PC-3 (cell line): Measurements from ENCODE around the gene LHX4. TPM values are rescaled to one million over a fixed set of nuclear protein-coding genes. Genes with fewer than 3 reads are reported as not detected.
A peak's percentile ranks its signal among the peaks of the same experiment; 100 is the strongest.

Experiments
- ATAC-seq: fragments of 200-7000 bp; cut with Tn5 transposase; 2 replicates; pipeline ENCODE4 v1.9.1; 2020; ENCODE audit warnings: mild to moderate bottlenecking, moderate library complexity
- BruUV-seq: library from RNA; stranded (reverse); fragments of 400-500 nt; replicated peaks from 2 replicates; lab custom pipeline; 2021; lab: Mats Ljungman, UMichigan
- CTCF ChIA-PET: fragments of 300-600 bp; sonication (Branson Sonifier 250); formaldehyde crosslinking; loops from one replicate; lab custom pipeline; 2022; ENCODE audit warnings: antibody characterized with exemption; lab: Charles Lee
- POLR2A ChIA-PET: fragments of 300-600 bp; sonication (Branson Sonifier 250); formaldehyde crosslinking; loops from one replicate; lab custom pipeline; 2022; ENCODE audit warnings: antibody characterized with exemption; ENCODE audit not compliant: unreplicated experiment; lab: Charles Lee
- DNase-seq: peaks from one replicate; pipeline ENCODE4 v3.0.0-alpha.2; 2015
- H2AFZ ChIP-seq: fragments of 300-600 bp; sonication (generic); 2 replicates; pipeline ENCODE4 v1.6.0; 2016; ENCODE audit warnings: antibody characterized with exemption, low read length
- H3F3A ChIP-seq: fragments of 300-600 bp; sonication (generic); one replicate; pipeline ENCODE4 v1.6.0; 2017; ENCODE audit warnings: antibody characterized with exemption, low read length, control low read depth, mild to moderate bottlenecking; ENCODE audit not compliant: unreplicated experiment
- H3K27ac ChIP-seq: fragments of 300-600 bp; sonication (generic); 2 replicates; pipeline ENCODE4 v1.5.1; 2016; ENCODE audit warnings: mild to moderate bottlenecking, low read length
- H3K27me3 ChIP-seq: fragments of 300-600 bp; sonication (generic); 2 replicates; pipeline ENCODE4 v1.6.1; 2016; ENCODE audit warnings: low read length, mixed read lengths
- H3K36me3 ChIP-seq: fragments of 300-600 bp; sonication (generic); 2 replicates; pipeline ENCODE4 v1.6.1; 2016; ENCODE audit warnings: low read depth, mixed run types, low read length, mixed read lengths
- H3K4me1 ChIP-seq: fragments of 300-600 bp; sonication (generic); 2 replicates; pipeline ENCODE4 v1.5.1; 2016; ENCODE audit warnings: low read length; ENCODE audit not compliant: insufficient read depth
- H3K4me2 ChIP-seq: fragments of 300-600 bp; sonication (generic); 2 replicates; pipeline ENCODE4 v1.6.0; 2016; ENCODE audit warnings: low read length
- H3K4me3 ChIP-seq: fragments of 300-600 bp; sonication (generic); 2 replicates; pipeline ENCODE4 v1.5.1; 2016; ENCODE audit warnings: mild to moderate bottlenecking, low read length, mixed read lengths
- H3K79me2 ChIP-seq: fragments of 300-600 bp; sonication (generic); 2 replicates; pipeline ENCODE4 v1.6.1; 2017; ENCODE audit warnings: low read length, mixed read lengths
- H3K9ac ChIP-seq: fragments of 300-600 bp; sonication (generic); 2 replicates; pipeline ENCODE4 v1.6.0; 2016; ENCODE audit warnings: mild to moderate bottlenecking, low read length
- H3K9me2 ChIP-seq: fragments of 300-600 bp; sonication (generic); replicated peaks from 2 replicates; pipeline ENCODE4 v1.6.1; 2016; ENCODE audit warnings: mixed run types, low read length, mixed read lengths
- H3K9me3 ChIP-seq: fragments of 300-600 bp; sonication (generic); 2 replicates; pipeline ENCODE4 v1.6.1; 2016; ENCODE audit warnings: low read length, mixed read lengths
- H4K20me1 ChIP-seq: fragments of 300-600 bp; sonication (generic); 2 replicates; pipeline ENCODE4 v1.6.1; 2016; ENCODE audit warnings: low read length, mixed read lengths
- EZH2 ChIP-seq: fragments of 300-600 bp; sonication (generic); IDR thresholded peaks from one replicate; pipeline ENCODE4 v1.6.1; 2017; ENCODE audit warnings: antibody characterized with exemption, mild to moderate bottlenecking, low read length; ENCODE audit not compliant: unreplicated experiment
- EZH2phosphoT487 ChIP-seq: fragments of 300-600 bp; sonication (generic); IDR thresholded peaks from 2 replicates; pipeline ENCODE4 v1.6.1; 2018; ENCODE audit warnings: mild to moderate bottlenecking, antibody characterized with exemption, low read length, borderline replicate concordance
- intact Hi-C: fragments of 100-400 bp; cut with micrococcal nuclease; formaldehyde crosslinking; loops from 2 replicates; pipeline ENCODE4 v1.9.0; 2023
- total RNA-seq: library from RNA; depleted of rRNA; stranded (reverse); fragments of >200 nt; gene quantifications from 2 replicates; pipeline ENCODE4 v1.2.3, GENCODE V29; 2014
- TF ChIP-seq, protein P1 (sequence below): fragments of 300-600 bp; sonication (generic); conservative IDR thresholded peaks from 2 replicates; pipeline ENCODE4 v1.5.1; 2017; ENCODE audit warnings: antibody characterized with exemption, low read depth, mild to moderate bottlenecking, low read length

LHX4 gene
- total RNA-seq, 1 experiment from 2014 or later = 0.04 TPM

DNA sequence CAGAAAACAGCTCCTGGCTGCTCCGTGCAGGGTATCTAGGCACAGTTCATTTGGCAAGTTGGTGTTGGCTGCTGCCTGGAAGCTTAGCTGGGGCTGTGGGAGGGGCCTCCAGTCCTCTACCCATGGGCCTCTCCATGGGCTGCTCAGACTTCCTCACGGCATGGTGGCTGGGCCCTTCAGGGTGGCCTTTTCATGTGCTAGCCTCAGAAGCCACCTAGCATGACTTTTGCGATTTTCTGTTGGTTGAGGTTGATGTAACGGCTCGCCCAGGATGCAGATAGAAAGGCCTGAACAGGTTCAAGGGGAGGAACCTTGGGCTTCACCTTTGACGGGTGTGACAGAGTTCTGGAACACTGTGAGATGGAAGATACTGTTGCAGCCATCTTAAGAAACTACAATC is 25.8 kb upstream of the LHX4 start:
- H2AFZ ChIP-seq = no peak overlapping the region
- H3K9me2 ChIP-seq = no peaks in the 10 kb centered on the region
- BruUV-seq = no TSS peak
- no peaks in the 10 kb centered on the region for H3K27me3 ChIP-seq
- no peaks in the 10 kb centered on the region for H3K79me2 ChIP-seq
- H3K4me1 ChIP-seq = no peaks in the 10 kb centered on the region
- no peaks in the 10 kb centered on the region for H4K20me1 ChIP-seq
- CTCF ChIA-PET = interaction anchor here (0.6 kb wide), 1 partner anchor 33 kb away, joined by 3 read pairs; no protein-coding TSS in a partner anchor
- H3K36me3 ChIP-seq = no peaks in the 10 kb centered on the region
- ATAC-seq (peak; percentile 14; the same call in 1 of the 2 replicates), DNase-seq (no peak)
- H3K4me3 ChIP-seq = no peak overlapping the region
- intact Hi-C loops = no loop called here
- no peak overlapping the region for H3K4me2 ChIP-seq
- H3K9ac ChIP-seq = no peak overlapping the region
- POLR2A ChIA-PET = no interaction called here
- no peak overlapping the region for H3K27ac ChIP-seq
- TF ChIP-seq EZH2phosphoT487 (no peak), EZH2 (no peak)
- TF ChIP-seq, protein P1, sequence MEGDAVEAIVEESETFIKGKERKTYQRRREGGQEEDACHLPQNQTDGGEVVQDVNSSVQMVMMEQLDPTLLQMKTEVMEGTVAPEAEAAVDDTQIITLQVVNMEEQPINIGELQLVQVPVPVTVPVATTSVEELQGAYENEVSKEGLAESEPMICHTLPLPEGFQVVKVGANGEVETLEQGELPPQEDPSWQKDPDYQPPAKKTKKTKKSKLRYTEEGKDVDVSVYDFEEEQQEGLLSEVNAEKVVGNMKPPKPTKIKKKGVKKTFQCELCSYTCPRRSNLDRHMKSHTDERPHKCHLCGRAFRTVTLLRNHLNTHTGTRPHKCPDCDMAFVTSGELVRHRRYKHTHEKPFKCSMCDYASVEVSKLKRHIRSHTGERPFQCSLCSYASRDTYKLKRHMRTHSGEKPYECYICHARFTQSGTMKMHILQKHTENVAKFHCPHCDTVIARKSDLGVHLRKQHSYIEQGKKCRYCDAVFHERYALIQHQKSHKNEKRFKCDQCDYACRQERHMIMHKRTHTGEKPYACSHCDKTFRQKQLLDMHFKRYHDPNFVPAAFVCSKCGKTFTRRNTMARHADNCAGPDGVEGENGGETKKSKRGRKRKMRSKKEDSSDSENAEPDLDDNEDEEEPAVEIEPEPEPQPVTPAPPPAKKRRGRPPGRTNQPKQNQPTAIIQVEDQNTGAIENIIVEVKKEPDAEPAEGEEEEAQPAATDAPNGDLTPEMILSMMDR = no peak
- H3F3A ChIP-seq = no peaks in the 10 kb centered on the region
- H3K9me3 ChIP-seq = no peaks in the 10 kb centered on the region

- Histone ChIP-seq H3K4me1 (peaks cover 6% of the 10 kb centered on the region; the same call in 1 of the 2 replicates), H3K9ac (no peak overlapping the region), H3K9me3 (no peaks in the 10 kb centered on the region), H4K20me1 (no peaks in the 10 kb centered on the region), H3K27me3 (no peaks in the 10 kb centered on the region), H3K79me2 (no peaks in the 10 kb centered on the region), H3K4me2 (no peak overlapping the region), H3K9me2 (no peaks in the 10 kb centered on the region), H3K36me3 (no peaks in the 10 kb centered on the region), H3K4me3 (no peak overlapping the region), H3F3A (no peaks in the 10 kb centered on the region), H2AFZ (no peak overlapping the region), H3K27ac (no peak overlapping the region)
- no TSS peak for BruUV-seq
- TF ChIP-seq, protein P1 = no peak
- no peak for TF ChIP-seq EZH2phosphoT487
- TF ChIP-seq EZH2 = no peak
- ChIA-PET CTCF (no interaction called here), POLR2A (no interaction called here)
- DNase-seq (no peak), ATAC-seq (no peak)
- intact Hi-C loops = no loop called here
Observed at GRCh38 chr1:180206581-180206980, 23.5 kb upstream of the LHX4 start.

- intact Hi-C loops = no loop called here
- no peaks in the 10 kb centered on the region for H3K36me3 ChIP-seq
- POLR2A ChIA-PET = no interaction called here
- no TSS peak for BruUV-seq
- ATAC-seq (no peak), DNase-seq (no peak)
- H3K27ac ChIP-seq = no peak overlapping the region
- CTCF ChIA-PET = no interaction called here
- no peak overlapping the region for H2AFZ ChIP-seq
- no peaks in the 10 kb centered on the region for H3K79me2 ChIP-seq
- H3K9ac ChIP-seq = no peak overlapping the region
- no peak overlapping the region for H3K4me2 ChIP-seq
- no peaks in the 10 kb centered on the region for H3K9me2 ChIP-seq
- H4K20me1 ChIP-seq = no peaks in the 10 kb centered on the region
- TF ChIP-seq EZH2phosphoT487 = no peak
- TF ChIP-seq, protein P1 = no peak
- TF ChIP-seq EZH2 = no peak
- H3F3A ChIP-seq = no peaks in the 10 kb centered on the region
- H3K27me3 ChIP-seq = no peaks in the 10 kb centered on the region
- H3K9me3 ChIP-seq = no peaks in the 10 kb centered on the region
- H3K4me3 ChIP-seq = no peak overlapping the region
- peaks cover 6% of the 10 kb centered on the region; the same call in 1 of the 2 replicates for H3K4me1 ChIP-seq
Observed at GRCh38 chr1:180208264-180208663, 21.8 kb upstream of the LHX4 start.
